Choroid plexus epithelial cell (primary cell): ENCODE results near the gene TMBIM6.

Source experiments
- DNase-seq: peaks from one replicate; pipeline ENCODE4 v3.0.0-alpha.2; 2010; ENCODE audit warnings: low read depth
- H3K4me3 ChIP-seq: 2 replicates; pipeline ENCODE4 v1.5.1; 2011; ENCODE audit warnings: low read depth, mild to moderate bottlenecking, control low read depth, low read length, moderate library complexity
- TF ChIP-seq, protein P1 (sequence below): conservative IDR thresholded peaks from 2 replicates; pipeline ENCODE4 v1.5.1; 2011; ENCODE audit warnings: low read depth, mild to moderate bottlenecking, control low read depth, inconsistent platforms, low read length, moderate library complexity

TMBIM6 gene

DNA sequence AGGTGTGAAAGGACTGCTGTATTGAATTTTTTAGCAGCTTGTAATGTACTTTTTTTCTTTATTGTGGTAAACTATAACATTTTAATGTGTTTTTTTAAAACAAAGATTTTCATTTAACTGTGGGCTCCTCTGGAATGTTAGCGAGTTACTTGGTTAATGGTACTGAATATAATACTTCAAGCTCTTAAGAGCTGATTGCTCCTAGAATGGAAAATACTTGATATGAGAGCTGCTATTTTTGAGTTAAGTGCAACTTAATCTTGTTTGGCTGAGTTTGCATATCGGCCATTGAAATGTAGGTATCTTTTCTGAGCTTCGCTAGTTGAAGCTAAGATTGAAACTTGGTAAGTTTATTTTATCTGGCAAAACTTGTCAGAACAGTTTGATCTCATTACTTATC lies 7.4 kb downstream of the TMBIM6 start:
- DNase-seq, result no peak
- TF ChIP-seq, protein P1, sequence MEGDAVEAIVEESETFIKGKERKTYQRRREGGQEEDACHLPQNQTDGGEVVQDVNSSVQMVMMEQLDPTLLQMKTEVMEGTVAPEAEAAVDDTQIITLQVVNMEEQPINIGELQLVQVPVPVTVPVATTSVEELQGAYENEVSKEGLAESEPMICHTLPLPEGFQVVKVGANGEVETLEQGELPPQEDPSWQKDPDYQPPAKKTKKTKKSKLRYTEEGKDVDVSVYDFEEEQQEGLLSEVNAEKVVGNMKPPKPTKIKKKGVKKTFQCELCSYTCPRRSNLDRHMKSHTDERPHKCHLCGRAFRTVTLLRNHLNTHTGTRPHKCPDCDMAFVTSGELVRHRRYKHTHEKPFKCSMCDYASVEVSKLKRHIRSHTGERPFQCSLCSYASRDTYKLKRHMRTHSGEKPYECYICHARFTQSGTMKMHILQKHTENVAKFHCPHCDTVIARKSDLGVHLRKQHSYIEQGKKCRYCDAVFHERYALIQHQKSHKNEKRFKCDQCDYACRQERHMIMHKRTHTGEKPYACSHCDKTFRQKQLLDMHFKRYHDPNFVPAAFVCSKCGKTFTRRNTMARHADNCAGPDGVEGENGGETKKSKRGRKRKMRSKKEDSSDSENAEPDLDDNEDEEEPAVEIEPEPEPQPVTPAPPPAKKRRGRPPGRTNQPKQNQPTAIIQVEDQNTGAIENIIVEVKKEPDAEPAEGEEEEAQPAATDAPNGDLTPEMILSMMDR, result no peak

DNA sequence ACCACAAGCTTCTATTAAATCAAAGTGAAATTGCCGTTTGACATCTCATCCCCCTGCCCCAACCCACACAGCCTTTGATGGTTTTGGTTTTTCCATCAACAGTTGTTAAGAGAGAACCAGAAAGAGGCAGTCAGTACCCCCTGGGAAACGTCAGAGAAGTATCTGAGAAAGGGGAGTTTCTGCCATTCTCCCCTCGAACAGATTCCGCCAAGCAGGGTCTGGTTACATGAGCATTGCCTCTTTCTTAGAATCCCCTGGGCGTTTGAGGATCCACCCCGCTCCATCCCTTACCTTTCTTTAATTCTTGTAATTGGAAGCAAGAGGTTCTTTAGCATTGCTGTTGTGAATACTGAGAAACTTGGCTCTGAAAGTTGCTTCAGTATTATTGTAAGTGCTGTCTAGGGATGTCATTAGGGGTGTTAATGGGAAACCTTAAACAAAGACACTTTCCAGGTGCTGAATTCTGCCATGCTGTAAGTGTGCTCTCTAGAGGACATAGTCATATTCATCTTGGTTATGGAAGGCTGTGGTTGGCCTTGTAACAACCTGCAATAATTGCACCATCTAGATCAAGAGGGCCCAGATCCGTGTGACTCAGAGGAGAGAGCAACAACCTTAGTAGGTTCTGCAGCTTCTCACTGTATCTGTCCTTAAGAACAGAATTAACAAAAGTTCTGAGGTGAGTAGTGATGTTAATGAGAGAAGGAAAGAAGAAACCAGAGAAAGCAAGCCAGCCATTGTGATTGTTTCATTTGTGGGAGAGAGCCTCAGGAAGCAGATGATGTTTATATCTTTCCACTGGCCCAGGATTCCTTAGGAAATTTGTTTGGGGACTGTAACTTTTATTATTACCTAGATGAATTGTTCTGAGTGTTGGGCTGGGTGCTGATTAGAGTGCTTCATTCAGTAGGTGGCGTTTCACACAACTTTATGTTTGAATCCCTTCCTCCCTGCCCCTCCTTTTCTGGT lies 9.0 kb downstream of the TMBIM6 start:
- H3K4me3 ChIP-seq, result no peak overlapping the region
- TF ChIP-seq, protein P1, result no peak
- DNase-seq, result peak; percentile 87

More for the DNA sequence above, 7.4 kb downstream of the TMBIM6 start:
- H3K4me3 ChIP-seq, result no peak overlapping the region

- H3K4me3 ChIP-seq, result no peak overlapping the region
- TF ChIP-seq, protein P1, result no peak
- DNase-seq, result no peak
These were observed 9.6 kb downstream of the TMBIM6 start for GRCh38 chr12:49750996-49751393.

DNA sequence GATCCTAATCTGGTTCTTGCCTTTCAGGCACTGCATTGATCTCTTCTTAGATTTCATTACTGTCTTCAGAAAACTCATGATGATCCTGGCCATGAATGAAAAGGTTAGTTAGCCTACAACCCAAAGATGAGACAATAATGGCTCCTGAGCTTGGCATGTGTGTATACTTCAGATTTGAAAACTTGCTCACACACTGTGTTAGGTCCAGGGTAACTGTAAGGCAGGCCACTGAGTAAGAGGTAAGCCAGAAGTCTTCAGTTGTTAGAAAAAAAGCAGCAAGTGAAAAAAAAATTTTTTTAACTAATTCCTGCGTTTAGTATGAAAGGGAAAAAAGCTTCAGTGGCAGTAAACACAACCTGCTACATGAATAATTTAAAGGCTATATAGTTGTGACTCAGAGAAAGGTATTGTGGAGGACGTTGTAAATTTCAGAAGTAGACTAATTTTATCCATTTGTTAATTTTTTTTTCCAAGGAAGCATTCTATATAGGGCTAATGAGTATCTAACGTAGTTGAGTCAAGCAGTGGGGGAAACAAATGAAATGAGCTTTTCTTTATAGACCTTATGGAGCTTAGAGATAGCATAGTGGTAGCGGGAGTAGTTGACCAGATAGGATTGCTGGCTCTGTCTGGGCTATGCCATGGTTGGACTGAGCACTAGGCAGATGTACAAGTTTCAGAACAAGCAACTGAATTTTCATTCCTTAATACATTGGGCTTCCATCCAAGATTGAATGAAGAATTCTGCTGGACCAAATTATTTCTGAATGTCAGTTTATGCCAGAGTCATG lies 20.5 kb downstream of the TMBIM6 start:
- no peak for DNase-seq
- TF ChIP-seq, protein P1, result no peak
- H3K4me3 ChIP-seq, result no peak overlapping the region

GRCh38 chr12:49762468-49762847 lies 21.1 kb downstream of the TMBIM6 start:
- no peak overlapping the region for H3K4me3 ChIP-seq
- TF ChIP-seq, protein P1, result no peak
- DNase-seq, result no peak

- no peak overlapping the region for H3K4me3 ChIP-seq
- DNase-seq, result peak; percentile 76
- TF ChIP-seq, protein P1, result peak; percentile 90
These were observed 21.7 kb downstream of the TMBIM6 start for GRCh38 chr12:49763006-49763591.
